Measurements from ENCODE around the gene KYAT1.

GRCh38 chr9:128910906-128911305, 29.2 kb upstream of the KYAT1 start:
- TF ChIP-seq CTCF (conservative IDR thresholded peaks at IDR 0.05) (no peak), ZFX (IDR thresholded peaks at IDR 0.05) (no peak)

Data from C4-2B (cell line).